Smooth muscle cell of the brain vasculature (primary cell): ENCODE results near the gene CCSER2.
"Not testable (repeated sequence)": the region's sequence is repeated elsewhere in the genome, so short reads cannot be mapped to it uniquely, and the experiment has no call there.

Experiments
- DNase-seq: peaks from one replicate; pipeline ENCODE4 v3.0.0-alpha.2; 2012; ENCODE audit warnings: low read depth, low spot score

Gene CCSER2

DNA sequence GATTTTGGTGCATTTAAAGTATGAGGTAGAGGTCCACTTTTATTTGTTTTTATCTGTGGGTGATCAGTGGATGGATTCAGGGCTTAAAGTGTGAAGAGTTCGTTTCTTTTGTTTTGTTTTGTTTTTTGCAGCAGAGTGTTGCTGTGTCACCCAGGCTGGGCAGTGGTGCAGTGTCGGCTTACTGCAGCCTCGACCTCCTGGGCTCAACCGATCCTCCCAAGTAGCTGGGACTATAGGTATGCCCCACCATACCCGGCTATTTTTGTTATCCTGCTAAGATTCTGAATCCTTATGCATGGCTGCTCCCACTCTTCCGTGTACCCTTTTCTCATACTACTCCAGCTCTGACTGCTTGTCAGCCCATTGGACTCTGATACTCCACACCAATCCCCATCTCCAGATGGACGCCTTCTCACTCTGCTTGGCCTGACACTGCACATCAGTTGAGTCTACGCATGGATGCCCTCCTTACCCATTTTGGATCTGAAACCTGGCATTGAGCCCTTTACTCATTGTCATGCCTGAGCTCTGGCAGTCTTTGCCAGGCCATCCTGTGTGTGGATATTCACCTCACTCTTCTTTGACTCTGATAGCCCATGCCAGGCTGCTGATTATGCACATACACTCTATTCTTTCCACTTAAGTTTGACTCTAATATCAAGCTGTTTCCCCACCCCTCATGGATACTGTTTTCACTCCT is 119.5 kb downstream of the CCSER2 start:
- DNase-seq = no peak

DNA sequence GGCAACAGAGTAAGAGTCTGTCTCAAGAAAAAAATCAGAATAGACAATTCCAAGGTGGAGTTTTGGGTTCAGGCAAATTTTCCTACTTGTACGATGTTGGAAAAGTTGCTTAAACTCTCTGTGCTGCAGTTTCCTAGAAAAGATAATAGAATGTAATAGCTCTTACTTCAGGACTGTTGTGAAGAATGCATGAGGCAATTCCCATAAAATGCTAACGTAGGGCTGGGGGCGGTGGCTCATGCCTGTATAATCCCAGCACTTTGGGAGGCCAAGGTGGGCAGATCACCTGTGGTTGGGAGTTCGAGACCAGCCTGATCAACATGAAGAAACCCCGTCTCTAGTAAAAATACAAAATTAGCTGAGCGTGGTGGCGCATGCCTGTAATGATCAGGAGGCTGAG is 121.0 kb downstream of the CCSER2 start:
- not testable (repeated sequence) for DNase-seq

DNA sequence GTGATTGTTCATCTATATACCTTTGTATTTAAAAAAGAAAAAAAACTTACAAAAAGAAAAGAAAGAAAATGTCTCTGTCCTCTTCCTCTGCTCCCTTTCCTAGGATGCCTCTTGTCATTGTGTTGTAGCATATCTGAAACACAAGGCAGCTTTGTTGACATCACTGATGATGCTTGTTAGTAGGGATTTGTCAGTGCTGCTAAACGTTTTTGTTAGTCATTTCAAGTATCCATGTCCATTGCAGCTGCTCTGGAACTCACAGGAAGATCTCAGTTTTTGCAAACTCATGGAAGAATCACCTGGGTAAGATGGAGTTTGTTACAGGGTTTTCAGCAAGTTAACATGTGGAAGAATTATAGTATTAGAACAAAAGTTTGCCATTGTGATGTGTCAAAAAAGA is 123.6 kb downstream of the CCSER2 start:
- no peak for DNase-seq

DNA sequence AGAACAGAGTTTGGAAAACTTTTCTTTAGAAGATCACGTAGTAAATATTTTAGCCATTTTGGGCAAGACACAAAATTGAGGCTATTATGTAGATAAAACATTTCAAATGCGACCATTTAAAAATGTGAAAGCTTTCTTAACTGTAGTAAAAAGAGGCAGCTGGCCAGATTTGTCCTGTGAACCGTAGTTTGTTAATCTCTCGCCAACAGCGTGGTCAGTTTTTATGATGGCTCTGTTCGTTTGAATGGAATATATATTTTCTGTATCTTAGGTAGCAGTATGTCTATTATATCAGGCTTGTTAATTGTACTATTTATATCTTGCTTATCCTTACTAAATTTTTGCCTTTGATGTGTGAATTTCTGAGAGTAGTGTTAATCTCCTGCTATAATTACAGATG is 124.9 kb downstream of the CCSER2 start:
- no peak for DNase-seq

DNA sequence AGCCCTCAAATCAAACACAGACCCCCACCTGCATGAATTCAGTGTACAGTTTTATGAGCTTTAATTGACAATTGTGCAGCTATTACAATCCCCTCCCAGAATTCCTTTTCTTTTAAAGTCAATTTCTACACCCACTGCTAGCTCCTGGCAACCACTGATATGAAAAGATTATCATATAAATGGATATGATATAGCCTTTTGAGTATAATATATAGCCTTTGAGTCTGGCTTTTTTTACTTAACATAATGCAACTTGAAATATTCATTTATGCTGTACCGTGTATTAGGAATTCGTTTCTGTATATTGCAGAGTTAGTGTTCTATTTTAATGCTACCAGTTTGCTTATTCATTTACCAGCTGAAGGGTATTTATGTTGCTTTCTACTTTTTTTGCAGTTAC is 127.7 kb downstream of the CCSER2 start:
- no peak for DNase-seq

- DNase-seq = no peak
These were observed 132.1 kb downstream of the CCSER2 start for GRCh38 chr10:84460520-84460919.

GRCh38 chr10:84469470-84469869 is 141.1 kb downstream of the CCSER2 start:
- no peak for DNase-seq

GRCh38 chr10:84473136-84473535 is 144.7 kb downstream of the CCSER2 start:
- DNase-seq = no peak

DNA sequence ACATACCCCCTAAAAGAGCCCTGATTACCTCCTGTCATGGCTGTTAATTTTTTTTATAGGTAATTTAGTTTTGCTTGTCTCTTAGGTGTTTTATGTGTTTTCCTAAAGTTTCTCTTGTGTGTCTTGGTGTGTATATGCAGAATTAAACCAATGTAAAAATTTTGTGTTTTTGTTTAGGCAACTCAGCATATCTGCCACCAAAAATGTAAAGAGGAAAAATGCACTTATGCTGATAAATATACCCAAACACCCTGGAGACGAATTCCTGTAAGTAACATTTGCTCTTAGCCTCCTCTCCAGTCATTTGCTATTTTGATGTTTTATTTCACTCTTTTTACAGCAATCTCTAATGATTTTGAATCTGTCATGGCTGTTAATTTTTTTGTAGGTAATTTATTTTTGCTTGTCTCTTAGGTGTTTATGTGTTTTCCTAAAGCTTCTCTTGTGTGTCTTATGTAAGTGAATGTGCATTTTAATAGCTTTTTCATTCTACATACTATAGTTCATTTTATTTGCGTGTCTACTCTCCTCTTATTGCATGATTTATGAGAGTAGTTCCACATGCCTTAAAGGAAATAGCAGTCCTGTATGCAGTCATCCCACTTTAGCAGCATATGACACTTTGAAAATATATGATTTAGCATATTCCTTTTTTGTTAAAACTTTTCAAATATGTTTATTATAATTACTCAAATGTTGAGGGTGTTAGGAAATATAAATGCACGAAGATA is 149.2 kb downstream of the CCSER2 start:
- DNase-seq = no peak

GRCh38 chr10:84478151-84478550 is 149.8 kb downstream of the CCSER2 start:
- DNase-seq = no peak

DNA sequence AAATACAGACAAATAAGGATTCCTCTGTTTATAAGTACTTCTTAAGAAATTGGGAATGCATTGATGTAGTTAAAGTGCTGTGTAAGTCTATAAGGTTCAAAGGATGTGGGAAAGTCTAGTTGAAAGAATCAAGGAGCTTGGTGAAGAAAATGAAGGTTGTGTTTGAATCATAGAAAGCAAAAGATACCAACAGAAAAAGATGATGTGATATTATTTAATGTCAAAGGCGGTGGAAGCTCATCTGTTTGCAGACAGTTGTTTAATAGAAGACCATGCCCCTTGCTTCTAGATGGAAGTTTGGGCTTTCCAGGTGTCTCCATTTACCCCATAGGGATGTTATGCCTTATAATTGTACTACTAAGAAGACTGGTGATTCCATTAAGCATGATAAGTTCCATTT is 150.3 kb downstream of the CCSER2 start:
- DNase-seq = no peak

DNA sequence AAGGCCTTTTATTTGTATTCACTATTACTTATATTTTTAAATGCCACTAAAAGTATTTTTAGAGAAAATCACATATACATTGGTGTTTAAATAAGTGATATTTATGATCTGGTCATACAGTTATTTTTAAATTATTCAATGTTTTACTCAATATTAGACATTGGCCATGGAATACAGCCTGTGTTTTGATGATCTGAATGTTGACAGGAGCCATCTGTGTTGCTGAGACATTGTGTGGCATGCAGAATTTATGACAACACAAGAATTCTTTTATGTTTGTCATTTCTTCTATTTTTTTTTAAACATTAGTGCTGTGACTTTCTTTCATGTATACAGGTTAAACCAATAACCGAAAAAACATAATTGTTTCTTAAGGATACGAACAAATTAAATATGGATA is 156.2 kb downstream of the CCSER2 start:
- no peak for DNase-seq

- no peak for DNase-seq
These were observed 165.0 kb downstream of the CCSER2 start for GRCh38 chr10:84493361-84493760.

DNA sequence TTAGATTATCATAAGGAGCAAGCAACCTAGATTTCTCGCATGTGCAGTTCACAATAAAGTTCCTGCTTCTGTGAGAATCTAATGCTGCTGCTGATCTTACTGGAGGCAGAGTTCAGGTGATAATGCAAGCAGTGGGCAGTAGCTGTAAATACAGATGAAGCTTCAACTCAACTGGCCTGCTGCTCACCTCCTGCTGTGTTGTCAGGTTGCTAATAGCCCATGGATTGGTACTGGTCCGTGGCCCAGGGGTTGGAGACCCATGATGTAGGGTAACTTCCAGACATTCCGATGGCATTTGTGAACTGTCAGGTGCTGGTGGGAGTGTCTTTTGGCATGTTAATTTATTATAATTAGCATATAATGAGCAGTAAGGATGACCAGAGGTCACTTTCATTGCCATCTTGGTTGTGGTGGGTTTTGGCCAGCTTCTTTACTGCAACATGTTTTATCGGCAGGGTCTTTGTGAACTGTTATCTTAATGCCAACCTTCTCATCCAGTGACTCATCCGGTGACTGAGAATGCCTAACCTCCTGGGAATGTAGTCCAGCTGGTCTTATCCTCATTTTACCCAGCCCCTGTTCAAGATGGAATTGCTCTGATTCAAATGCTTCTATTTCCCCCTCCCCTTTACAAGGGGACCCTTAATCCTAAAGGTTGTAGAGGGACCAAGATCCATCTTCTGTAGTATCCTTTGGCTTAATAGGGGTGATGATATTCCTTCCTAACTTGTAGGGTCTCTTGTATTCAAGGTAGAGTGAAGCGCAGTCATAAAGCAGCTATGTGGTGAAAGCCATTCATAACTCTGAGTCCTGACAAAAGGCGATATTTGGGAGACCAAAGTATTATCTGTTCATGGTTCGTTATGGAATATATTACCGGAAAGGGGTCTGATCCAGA is 165.8 kb downstream of the CCSER2 start:
- DNase-seq = no peak

- no peak for DNase-seq
These were observed 166.4 kb downstream of the CCSER2 start for GRCh38 chr10:84494849-84495180.

- no peak for DNase-seq
These were observed 169.6 kb downstream of the CCSER2 start for GRCh38 chr10:84497978-84498377.

DNA sequence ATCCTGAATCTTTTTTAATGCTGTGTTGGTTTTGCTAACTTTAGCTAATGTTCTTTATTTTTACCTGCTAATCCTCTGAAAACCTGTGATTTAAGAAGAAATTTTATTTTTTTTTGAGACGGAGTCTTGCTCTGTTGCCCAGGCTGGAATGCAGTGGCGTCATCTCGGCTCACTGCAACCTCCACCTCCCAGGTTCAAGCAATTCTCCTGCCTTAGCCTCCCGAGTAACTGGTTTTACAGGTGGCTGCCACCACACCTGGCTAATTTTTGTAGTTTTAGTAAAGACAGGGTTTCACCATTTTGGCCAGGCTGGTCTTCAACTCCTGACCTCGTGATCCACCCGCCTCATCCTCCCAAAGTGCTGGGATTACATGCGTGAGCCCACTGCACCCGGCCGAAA is 170.7 kb downstream of the CCSER2 start:
- not testable (repeated sequence) for DNase-seq

GRCh38 chr10:84499846-84500245 is 171.5 kb downstream of the CCSER2 start:
- DNase-seq = no peak

DNA sequence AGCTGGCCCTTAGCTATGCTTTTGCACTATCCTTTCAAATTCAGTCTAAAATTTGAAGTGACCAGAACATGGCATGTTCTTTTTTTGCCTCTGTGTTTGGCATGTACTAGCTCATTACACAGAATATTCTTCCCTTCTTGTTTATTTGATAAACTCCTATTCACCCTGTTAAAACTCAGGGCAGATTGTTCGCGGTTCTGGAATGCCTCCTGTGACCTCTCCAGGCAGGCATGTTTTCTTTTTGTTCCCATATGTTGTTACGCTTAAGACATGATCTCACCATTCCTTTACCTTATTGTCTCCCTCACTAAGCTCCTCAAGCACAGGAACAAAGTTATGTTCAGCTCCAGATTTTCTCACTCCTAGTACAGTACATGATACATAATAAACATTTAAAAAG is 181.7 kb downstream of the CCSER2 start:
- DNase-seq = no peak

- DNase-seq = no peak
These were observed 182.7 kb downstream of the CCSER2 start for GRCh38 chr10:84511106-84511505.

GRCh38 chr10:84511709-84512285 is 183.4 kb downstream of the CCSER2 start:
- no peak for DNase-seq

DNA sequence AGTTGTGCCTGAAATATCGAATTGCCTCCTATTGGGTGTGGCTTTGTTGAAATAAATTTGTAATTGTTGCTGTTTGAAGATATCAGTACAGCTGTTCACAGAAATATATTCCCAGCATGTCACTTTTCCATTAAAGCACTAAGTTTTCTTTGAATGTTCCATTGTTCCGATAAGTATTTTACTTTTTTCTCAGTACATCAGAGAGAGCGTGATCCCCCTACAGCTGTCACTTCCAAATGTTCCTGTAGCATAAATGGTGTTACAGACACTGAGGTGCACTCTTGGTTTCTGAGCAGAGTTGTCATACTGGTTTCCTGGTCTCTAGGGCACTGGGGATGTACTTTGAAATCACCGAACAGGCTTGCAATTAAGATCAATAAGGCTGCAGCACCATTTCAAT is 189.2 kb downstream of the CCSER2 start:
- no peak for DNase-seq
